Stimulated activated CD8-positive, alpha-beta memory T cell treated with anti-CD3 and anti-CD28 coated beads, Interleukin-12 subunit alpha, Interleukin-12 subunit beta, amount 100 ng/mL, for 24 hours (primary cell): Measurements from ENCODE around the gene PGF.

Experiments used
- DNase-seq: peaks from one replicate; pipeline ENCODE4 v3.0.0-alpha.2; 2020; ENCODE audit errors: extremely low read depth

PGF gene

GRCh38 chr14:74978416-74978947, 23.1 kb upstream of the PGF start:
- no peak for DNase-seq

- DNase-seq: no peak
Measured at GRCh38 chr14:74977901-74978385, 22.5 kb upstream of the PGF start.

DNA sequence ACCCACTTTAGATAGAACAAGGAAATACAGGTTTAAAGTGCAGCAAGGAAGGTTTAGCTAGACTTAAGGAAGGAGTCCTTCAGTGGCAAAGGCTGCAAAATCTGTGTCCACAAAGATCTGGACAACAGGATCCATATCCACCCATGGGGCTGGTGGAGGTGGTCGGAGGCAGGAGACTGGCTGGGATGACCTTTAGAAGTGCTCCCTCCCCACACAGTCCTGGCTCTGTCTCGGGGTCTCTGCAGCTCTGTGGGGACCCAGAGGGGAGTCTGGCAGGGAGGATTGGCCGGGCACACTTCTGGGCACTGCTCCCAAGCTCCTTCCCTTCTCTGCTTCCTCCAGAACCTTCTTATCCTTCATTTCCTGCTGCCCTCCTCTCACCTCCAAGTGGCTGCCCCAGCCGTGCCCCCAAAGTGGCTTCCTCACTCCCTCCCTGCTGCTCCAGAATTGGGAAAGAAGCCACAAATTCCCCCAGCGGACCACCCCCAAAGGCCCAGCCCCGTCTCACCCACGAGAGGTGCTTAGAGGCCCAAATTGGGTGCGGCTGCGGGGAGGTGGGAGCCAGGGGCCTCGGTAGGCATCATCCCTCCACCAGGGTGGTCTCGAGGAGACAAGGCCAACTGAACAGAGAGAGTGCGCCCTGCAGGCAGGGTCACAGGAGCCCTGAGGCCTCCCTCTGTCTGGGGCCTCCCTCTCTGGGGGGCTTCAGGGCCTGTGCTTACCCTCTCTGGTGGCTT, 21.9 kb upstream of the PGF start:
- DNase-seq: no peak

DNA sequence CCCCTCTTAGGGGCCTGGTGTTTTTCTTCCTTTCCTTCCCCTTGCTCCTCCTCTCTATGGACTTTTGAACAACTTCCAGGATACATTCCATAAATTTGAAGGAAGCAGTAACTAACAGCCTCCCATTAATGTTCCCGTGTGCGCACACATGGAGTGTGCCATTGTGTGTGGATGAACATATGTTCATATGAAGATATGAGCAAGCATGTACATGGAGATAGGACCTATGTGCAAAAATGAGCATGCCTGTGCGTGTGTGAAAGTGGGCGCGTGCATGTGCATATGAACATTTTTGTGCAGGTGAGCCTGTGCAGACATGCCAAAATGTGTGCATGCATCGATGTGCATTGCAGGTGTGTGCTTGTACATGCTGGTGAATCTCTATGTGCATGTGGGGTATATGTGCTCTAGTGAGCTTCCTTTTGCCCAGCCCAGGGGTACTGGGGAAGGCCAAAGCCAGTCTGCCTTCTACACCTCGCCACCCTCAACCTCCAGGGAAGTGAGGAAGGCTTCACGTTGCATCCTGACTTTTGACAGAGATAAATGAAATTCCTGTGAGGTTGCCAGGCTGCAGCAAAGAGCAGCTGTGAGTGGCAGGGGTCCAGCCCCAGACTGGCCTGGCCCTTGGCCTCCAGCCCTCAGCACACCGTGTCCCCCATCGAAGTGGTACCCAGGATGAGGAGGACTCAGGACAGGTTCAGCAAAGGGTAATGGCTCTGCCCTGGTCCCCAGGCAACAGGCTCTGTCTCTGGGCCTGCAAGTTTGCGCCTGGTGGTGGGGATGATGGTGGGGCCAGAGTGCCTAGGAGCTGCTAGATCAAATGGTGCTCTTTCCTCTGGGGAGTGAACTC, 21.1 kb upstream of the PGF start:
- DNase-seq: no peak

GRCh38 chr14:74975059-74975810, 19.8 kb upstream of the PGF start:
- DNase-seq: no peak

- DNase-seq: no peak
Measured at GRCh38 chr14:74974364-74975058, 19.1 kb upstream of the PGF start.

- DNase-seq: no peak
Measured at GRCh38 chr14:74973905-74974363, 18.5 kb upstream of the PGF start.

DNA sequence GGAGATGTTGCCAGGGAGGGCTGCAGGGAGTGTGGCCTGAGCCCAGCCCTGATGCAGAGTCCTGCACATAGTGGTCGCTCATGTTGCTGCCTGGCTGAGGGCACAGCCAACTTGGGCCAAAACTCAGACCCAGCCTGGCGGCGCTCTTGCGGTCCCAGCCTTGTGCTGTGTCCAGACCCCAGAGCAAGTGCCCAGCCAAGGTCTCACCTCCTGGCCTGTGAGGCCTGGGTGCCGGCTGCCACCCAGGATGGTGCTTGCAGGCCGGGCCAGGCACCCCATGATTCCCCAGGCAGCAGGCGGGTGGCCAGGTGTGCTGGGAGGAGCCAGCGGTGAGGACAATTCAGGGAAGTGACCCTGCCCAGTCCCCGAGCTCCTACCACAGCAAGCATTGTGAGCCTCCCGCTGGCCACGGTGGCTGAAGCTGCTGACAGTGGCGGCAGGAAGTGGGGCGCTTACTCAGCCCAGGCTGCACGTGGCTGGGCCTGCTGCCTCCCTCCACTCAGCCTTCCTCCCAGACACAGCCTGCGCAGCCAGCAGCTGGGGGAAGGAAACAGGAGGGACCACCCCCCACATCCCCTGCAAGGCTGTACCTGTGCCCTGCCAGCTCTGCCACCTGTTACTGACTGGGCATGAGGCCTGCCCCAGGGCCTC, 17.7 kb upstream of the PGF start:
- no peak for DNase-seq

- no peak for DNase-seq
Measured at GRCh38 chr14:74968811-74969210, 13.4 kb upstream of the PGF start.

- no peak for DNase-seq
Measured at GRCh38 chr14:74965486-74966153, 10.2 kb upstream of the PGF start.

DNA sequence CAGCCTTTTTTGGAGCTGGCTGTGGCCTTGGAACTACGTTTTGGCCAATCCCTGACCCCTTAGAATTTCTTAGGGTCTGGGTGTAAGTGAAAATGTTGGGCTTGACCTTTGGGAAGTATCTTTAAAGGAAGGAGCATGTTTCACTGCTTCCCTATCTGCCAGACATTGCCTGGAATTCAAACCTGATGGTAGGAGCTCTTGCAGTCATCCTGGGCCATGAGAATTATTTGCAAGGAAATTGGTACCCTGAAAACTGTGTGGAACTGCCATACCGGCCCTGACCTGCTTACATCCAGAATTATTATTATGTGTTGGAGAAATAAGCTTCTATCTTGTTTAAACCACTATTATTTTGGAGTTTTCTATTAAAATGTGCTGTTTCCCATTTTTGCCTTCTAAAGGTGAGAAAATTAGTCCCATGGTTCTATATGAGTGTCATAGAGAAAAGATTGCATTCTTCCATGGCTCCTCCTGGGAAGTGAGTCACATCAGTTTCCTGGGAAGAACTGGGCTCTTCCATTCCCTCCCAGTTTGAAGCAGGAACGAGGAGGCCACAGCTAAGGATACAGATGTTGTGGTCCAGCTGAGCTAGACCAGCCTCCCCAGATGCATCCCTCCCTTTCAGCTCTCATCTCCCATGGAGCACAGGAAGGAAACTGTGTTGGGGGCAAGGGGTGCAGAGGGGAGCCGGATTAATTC, 9.5 kb upstream of the PGF start:
- DNase-seq: no peak

- DNase-seq: no peak
Measured at GRCh38 chr14:74963705-74964271, 8.4 kb upstream of the PGF start.

DNA sequence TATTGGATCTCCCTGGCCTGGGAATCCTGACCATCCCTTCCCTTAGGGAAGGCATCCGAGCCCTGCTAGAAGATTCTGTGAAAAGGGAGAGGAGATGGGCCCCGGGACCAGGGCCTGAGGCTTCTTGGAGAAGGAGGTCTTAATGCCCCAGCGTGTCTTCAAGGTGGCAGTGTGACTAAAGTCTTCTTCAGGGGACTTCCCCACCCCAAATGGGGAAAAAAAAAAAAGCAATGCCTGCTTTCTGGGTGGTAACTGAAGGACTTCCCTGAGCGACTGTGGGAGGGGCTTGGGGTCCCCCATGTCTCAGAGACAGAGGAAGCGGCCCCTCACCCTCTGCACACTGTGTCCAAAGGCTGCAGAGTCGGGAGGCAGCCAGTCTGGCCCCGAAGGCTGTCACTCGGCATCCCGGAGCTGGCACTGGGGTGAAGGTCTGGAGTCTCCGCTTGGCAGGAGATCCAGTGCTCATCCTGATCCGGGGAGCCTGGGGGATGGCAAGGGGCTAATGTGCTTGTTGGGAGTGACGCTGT, 7.8 kb upstream of the PGF start:
- no peak for DNase-seq

- no peak for DNase-seq
Measured at GRCh38 chr14:74962493-74962892, 7.1 kb upstream of the PGF start.

GRCh38 chr14:74962046-74962445, 6.6 kb upstream of the PGF start:
- no peak for DNase-seq

DNA sequence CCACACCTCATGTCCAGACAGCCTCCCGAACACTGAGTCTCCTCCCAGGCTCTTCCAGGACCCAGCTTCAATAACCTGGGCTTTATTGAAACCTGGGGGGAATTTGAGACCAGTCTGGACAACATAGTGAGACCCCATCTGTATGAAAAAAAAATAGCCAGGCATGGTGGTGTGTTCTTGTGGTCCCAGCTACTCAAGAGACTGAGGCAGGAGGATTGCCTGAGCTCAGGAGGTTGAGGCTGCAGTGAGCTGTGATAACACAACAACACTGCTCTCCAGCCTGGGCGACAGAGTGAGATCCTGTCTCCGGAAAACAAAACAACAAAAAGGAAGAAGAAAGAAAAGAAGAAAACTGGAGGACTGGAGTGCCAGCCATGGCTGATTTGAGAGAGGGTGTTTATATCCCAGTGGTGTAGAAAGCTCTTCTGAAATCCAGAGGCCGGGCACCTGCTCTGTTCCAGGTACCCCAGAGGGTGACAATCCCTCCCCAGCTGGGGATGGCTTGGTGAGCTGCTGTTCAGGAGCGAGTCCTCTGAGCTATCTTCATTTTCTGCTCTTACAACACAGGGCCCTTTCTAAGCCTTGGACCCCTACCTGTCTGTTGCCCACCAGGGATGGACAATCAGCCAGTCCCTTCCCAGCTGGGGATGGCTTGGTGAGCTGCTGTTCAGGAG, 6.0 kb upstream of the PGF start:
- no peak for DNase-seq

DNA sequence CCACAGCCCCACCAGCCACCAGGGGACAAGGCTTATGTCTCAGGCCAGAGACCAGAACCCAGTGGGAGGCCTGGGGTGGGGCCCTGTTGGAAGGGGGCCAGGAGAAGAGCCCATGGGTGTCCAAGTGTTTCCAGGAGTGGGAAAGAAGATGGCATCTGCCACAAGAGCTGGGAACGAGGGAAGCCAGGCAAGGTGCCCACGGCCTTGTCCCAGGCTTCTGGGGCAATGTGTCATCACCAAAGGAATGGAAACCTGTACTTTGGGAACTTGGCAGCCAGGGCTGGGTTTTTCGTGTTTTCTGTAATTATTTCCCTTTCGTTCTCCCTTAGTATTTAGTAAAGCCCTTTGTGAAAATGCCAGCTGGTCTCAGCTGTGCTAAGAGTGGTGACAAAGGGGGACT, 5.3 kb upstream of the PGF start:
- no peak for DNase-seq

DNA sequence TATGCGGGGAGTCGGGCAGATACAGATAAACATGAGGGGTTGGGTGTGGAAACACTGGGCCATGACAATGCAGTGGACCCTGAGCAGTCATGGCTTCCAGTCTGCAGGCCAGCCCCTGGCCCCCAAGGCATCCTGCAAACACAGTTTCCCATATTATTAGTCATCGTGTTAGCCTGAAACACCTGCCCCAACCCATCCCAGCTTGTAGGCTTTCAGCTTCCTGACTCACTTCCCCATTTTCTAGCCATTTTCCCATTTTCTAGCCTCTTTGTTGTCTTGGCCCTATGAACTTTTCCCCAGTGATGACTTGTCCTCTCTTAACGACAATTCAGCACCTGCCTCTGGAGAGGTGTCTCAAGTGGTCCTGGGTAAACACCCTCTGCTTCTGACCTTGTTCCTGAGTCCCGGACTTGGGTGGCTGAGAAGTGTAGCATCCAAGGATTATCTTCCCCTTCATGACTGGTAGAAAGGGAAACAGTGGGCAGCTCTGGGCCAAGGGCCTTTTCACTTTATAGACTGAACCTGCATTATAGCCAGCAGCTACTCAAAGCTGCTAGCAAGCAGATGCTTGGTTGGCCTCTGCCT, 4.3 kb upstream of the PGF start:
- DNase-seq: no peak
